Stimulated activated CD4-positive, alpha-beta T cell treated with anti-CD3 and anti-CD28 coated beads, Interleukin-1b, Interleukin-23, amount 100 ng/mL, for 24 hours (primary cell): ENCODE results near the gene SORCS3.
"Not testable (repeated sequence)": the region's sequence is repeated elsewhere in the genome, so short reads cannot be mapped to it uniquely, and the experiment has no call there.

ENCODE experiments used
- DNase-seq, 4 experiments: peaks; one replicate each; pipeline ENCODE4 v3.0.0-alpha.2; 2020; ENCODE audit warnings: low read depth in 4 of 4, low spot score in 1 of 4

Gene SORCS3

DNA sequence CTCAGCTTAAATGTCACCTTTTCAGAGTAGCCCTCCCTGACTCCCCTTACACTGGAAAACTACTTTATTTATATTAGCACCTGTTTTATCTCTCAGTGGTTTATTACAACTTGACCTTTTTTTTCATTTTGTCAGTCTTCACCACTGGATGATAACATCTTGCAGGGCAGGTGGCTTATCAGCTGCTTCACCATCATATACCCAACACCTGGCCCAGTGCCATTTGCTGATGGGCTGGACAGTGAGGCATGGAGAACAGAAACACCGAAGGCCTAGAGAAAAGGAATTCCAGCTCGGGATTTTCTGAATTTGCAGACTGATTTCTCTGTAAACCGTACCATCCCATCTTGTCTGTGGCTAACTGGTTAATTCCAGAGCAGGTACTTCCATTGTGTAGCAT is 48.5 kb downstream of the SORCS3 start:
- no peak for DNase-seq

GRCh38 chr10:104690101-104690500 is 49.0 kb downstream of the SORCS3 start:
- DNase-seq, result no peak

GRCh38 chr10:104690959-104691358 is 49.9 kb downstream of the SORCS3 start:
- DNase-seq, result no peak

DNA sequence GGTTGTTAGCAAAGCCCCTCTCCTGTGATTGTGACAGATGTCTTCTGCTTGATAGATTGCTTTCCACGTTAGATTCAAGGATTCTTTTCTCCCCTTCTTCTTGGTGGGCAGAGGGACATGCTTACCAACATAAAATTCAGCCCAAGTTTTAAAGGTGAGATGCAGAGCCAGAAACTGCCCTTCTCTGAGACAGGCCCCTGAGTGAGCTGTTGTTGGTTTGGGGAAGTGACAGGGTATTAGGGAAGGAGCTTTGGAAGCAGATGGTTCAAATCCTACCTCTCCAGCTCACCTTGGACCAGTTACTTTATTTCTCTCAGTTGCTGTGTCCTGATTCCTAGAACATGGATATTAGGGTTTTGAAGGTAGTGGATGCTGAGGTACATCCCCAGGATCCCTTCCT is 53.0 kb downstream of the SORCS3 start:
- DNase-seq, result no peak

- DNase-seq, result not testable (repeated sequence)
Observed at GRCh38 chr10:104703262-104703661, 62.2 kb downstream of the SORCS3 start.

DNA sequence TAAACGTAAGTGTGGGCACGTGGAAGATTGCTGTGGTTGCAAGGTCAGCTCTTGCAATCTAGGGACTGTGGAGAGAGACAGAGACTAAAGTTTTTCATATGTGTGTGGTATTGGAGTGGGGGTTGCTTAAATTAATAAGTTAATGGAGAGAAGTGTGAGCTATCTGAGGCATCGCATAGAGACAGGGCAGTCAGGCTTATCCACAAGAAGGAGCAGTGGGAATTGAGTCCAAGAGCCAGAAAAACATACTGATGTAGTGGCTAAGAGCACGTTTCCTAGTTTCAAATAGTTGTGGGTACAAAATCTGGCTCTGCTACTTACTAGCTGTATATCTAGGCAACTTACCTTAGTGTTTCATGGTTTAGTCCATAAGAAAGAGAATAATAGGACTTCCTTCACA is 65.8 kb downstream of the SORCS3 start:
- no peak for DNase-seq

- no peak for DNase-seq
Observed at GRCh38 chr10:104707602-104708459, 66.7 kb downstream of the SORCS3 start.

DNA sequence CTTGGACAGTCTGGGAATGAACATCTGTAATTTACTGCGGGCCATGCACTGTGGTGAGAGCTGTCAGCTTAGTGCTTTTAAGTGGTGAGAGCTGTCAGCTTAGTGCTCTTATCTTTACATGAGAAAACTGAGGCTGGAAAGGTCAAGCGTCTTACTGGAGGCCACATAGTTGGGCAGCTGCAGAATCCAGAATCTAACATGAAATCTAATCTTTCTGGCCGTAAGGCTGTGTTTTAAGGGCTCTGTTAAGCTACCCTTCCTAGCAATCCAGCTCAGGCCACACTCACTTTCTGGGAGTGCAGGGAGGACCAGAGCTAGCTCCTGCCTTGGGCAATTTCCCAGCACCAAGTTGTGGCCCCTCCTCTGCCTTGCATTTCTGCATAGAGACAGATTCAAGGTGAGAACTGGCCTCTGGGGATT is 70.2 kb downstream of the SORCS3 start:
- no peak for DNase-seq

DNA sequence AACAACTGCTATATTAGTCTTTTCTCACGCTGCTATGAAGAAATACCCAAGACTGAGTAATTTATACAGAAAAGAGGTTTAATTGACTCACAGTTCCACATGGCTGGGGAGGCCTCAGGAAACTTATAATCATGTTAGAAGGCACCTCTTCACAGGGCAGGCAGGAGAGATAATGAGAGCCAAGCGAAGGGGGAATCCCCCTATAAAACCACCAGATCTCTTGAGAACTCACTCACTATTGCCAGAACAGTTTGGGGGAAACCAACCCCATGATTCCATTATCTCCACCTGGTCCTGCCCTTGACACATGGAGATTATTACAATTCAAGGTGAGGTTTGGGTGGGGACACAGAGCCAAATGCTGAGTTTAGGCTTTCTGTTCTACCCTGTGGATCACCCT is 89.5 kb downstream of the SORCS3 start:
- DNase-seq, result not testable (repeated sequence)

DNA sequence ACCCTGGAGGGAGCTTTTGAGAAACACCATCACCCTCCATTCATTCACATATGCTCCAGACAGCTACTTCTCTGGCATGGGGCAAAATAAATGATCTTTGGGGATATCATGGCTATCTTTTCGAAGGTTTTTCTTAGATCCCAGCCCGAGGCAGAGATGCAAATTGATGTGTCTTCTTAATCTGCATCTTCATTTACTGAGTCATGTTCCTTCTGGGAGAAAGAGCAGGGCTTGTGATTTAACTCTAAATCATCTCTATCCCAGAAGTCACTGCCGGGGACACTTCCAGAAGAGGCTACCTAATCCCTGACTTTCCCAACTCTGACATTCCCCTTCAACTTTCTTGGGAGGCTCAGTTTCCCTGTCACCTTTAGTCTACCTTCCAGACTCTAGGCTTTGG is 90.1 kb downstream of the SORCS3 start:
- no peak for DNase-seq

- no peak for DNase-seq
Observed at GRCh38 chr10:104732222-104732621, 91.1 kb downstream of the SORCS3 start.

- DNase-seq, result no peak
Observed at GRCh38 chr10:104734433-104734832, 93.3 kb downstream of the SORCS3 start.

DNA sequence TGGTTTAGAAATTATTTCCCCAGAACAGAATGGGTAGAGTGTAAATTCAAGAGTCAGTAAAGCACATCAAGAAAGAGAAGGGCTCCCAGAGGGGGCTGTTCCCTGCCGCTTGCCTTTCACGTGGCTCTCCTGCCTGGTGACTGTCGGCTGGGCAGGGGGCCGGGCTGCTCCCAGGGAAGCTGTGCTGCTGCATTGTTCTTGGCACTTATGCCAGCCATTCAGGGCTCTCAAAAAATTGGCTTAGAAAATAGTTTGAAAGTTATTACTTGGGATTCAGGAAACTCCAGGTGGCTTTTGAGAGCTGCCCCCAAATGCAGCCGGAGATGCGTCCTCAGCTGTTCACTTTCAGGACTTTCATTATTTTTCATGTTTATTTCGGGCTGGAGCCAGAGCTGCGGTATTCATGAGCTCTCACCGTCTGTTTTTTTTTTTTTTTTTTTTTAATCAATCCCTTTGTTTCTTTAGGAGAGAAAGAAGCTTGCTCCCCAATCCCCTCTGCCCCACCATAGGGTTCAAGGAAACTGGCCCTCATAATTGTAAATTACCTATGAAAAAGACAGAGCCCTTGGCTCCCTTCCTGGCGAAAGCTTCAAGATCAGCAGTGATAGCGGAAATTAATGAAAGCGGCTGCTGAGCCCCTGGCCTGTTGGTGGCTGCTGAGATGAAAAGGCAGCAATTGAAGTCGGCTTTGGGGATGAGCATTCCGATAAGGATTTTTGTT is 94.1 kb downstream of the SORCS3 start:
- DNase-seq, result no peak

- DNase-seq, result no peak
Observed at GRCh38 chr10:104735757-104736391, 94.8 kb downstream of the SORCS3 start.

GRCh38 chr10:104741127-104741526 is 100.0 kb downstream of the SORCS3 start:
- DNase-seq, result no peak

DNA sequence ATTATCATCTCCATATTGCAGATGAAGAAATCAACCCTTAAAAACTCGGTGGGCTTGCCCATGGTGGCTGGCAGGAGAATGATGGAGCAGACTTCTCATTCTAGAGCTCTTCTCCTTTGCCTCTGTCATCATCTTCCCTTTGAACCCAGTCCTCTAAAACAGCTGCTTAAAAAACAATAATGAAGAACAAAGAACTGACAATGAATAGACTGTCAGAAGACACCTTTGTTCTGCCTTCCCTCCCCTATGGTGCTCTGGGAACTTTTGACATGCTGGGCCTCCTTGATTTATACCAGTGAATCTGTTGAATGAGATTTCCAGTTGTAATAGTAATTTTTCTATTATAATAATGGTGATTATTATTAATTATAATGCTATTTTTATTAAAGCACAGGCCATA is 103.0 kb downstream of the SORCS3 start:
- DNase-seq, result no peak

- no peak for DNase-seq
Observed at GRCh38 chr10:104750291-104750690, 109.2 kb downstream of the SORCS3 start.

- DNase-seq, result no peak
Observed at GRCh38 chr10:104762793-104763192, 121.7 kb downstream of the SORCS3 start.

GRCh38 chr10:104766341-104766740 is 125.3 kb downstream of the SORCS3 start:
- no peak for DNase-seq

- DNase-seq, result no peak
Observed at GRCh38 chr10:104767282-104767681, 126.2 kb downstream of the SORCS3 start.

GRCh38 chr10:104767745-104768144 is 126.7 kb downstream of the SORCS3 start:
- DNase-seq, result no peak

DNA sequence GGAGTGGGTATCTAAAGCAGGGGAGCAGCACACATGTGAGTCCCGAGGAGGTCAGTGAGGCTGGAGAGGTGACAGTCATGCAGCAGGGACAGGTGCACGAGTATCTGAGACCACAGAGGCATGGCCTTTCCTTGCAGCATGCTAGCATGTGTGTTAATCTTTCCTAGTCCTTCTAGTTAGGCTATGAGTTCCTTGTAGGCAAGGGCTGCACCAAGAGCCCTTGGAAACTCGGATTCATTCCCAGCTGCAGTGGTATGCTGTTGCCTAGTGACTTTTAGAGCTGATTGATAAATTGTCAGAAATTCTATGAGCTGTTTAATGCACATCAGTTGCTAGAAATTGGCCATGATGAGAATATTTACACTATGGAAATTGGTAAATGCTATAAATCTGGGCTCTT is 132.0 kb downstream of the SORCS3 start:
- DNase-seq, result no peak
